ENCODE measurements around the gene HOXD3. TPM values are rescaled to one million over a fixed set of nuclear protein-coding genes. Genes with fewer than 3 reads are reported as not detected.

The HOXD3 gene
- total RNA-seq, 2 experiments from 2014 or later, result not detected

- ChIA-PET POLR2A (no interaction called here), CTCF (interaction anchor here (0.6 kb wide), 1 partner anchor 952 kb away, joined by 3 read pairs; no protein-coding TSS in a partner anchor)
- no peaks in the 10 kb centered on the region for H3K9me3 Mint-ChIP-seq
- Histone ChIP-seq H3K9me3 (ENCODE audit: control insufficient read depth in 1 of 2, insufficient read depth in 1 of 2, low read length in 2 of 2) (peaks cover 0 to 56% of the 10 kb centered on the region in 2 experiments), H3K27me3 (ENCODE audit: control insufficient read depth in 1 of 2, insufficient read depth in 2 of 2, low read length in 2 of 2) (peaks cover 78 to 96% of the 10 kb centered on the region in 2 experiments), H3K4me3 (ENCODE audit: low read length) (no peak within 1 kb of the TSS), H3K36me3 (ENCODE audit: insufficient read depth, low read length) (no peaks in the 10 kb centered on the region), H3K27ac (ENCODE audit: low read depth in 1 of 2, low read length in 2 of 2) (no peak within 1 kb of the TSS), H3K4me1 (ENCODE audit: insufficient read depth, low read length) (peaks cover 11% of the 10 kb centered on the region)
- no peaks in the 10 kb centered on the region for H3K36me3 Mint-ChIP-seq (ENCODE audit: low read depth)
- intact Hi-C loops (cut with DNase I, micrococcal nuclease), result no loop called here
- no peak for TF ChIP-seq CTCF (IDR thresholded peaks at IDR 0.05)
- ATAC-seq (ENCODE audit: poor library complexity) (no peak), DNase-seq (no peak)
- H3K4me3 Mint-ChIP-seq, result no peak within 1 kb of the TSS
- H3K4me1 Mint-ChIP-seq (ENCODE audit: low read depth), result peaks cover 2% of the 10 kb centered on the region
- H3K27ac Mint-ChIP-seq, result no peak within 1 kb of the TSS
- peaks cover 94% of the 10 kb centered on the region for H3K27me3 Mint-ChIP-seq
Observed at GRCh38 chr2:176151442-176152287, 5.4 kb upstream of the HOXD3 start, which contains the start of gene HOXD4. TSS of gene HOXD4 (plus strand) at chr2:176151550. CDS start at chr2:176151634, 84 bp downstream.

GRCh38 chr2:176152350-176153181 is 4.5 kb upstream of the HOXD3 start:
- POLR2A ChIA-PET, result no interaction called here
- no peak for TF ChIP-seq CTCF (IDR thresholded peaks at IDR 0.05)
- peaks cover 7% of the 10 kb centered on the region for H3K4me1 Mint-ChIP-seq (ENCODE audit: low read depth)

GRCh38 chr2:176154576-176155252 is 2.4 kb upstream of the HOXD3 start:
- no peak overlapping the region for H3K4me3 Mint-ChIP-seq
- POLR2A ChIA-PET, result interaction anchor here (1.2 kb wide), 1 partner anchor 14 kb away, joined by 3 read pairs; no protein-coding TSS in a partner anchor
- CTCF ChIA-PET, result interaction anchor here (1.2 kb wide), 1 partner anchor 300 kb away, joined by 3 read pairs; no protein-coding TSS in a partner anchor
- H3K27me3 Mint-ChIP-seq, result peaks cover 89% of the 10 kb centered on the region
- Histone ChIP-seq H3K4me3 (ENCODE audit: low read length) (no peak overlapping the region), H3K27ac (ENCODE audit: low read depth in 1 of 2, low read length in 2 of 2) (no peak overlapping the region), H3K9me3 (ENCODE audit: control insufficient read depth in 1 of 2, insufficient read depth in 1 of 2, low read length in 2 of 2) (peaks cover 0 to 52% of the 10 kb centered on the region in 2 experiments), H3K4me1 (ENCODE audit: insufficient read depth, low read length) (peaks cover 18% of the 10 kb centered on the region), H3K27me3 (ENCODE audit: control insufficient read depth in 1 of 2, insufficient read depth in 2 of 2, low read length in 2 of 2) (peaks cover 69 to 96% of the 10 kb centered on the region in 2 experiments), H3K36me3 (ENCODE audit: insufficient read depth, low read length) (no peaks in the 10 kb centered on the region)
- DNase-seq, result no peak
- no peaks in the 10 kb centered on the region for H3K9me3 Mint-ChIP-seq
- ATAC-seq (ENCODE audit: poor library complexity), result no peak
- intact Hi-C loops (cut with DNase I, micrococcal nuclease), result no loop called here
- no peak for TF ChIP-seq CTCF (IDR thresholded peaks at IDR 0.05)
- H3K27ac Mint-ChIP-seq, result no peak overlapping the region
- H3K36me3 Mint-ChIP-seq (ENCODE audit: low read depth), result no peaks in the 10 kb centered on the region
- H3K4me1 Mint-ChIP-seq (ENCODE audit: low read depth), result peaks cover 16% of the 10 kb centered on the region

More at GRCh38 chr2:176152350-176153181, 4.5 kb upstream of the HOXD3 start:
- no peak overlapping the region for H3K27ac ChIP-seq (ENCODE audit: low read depth in 1 of 2, low read length in 2 of 2)
- H3K36me3 ChIP-seq (ENCODE audit: insufficient read depth, low read length), result no peaks in the 10 kb centered on the region
- H3K27me3 Mint-ChIP-seq, result peaks cover 91% of the 10 kb centered on the region
- no peak overlapping the region for H3K27ac Mint-ChIP-seq
- CTCF ChIA-PET, result no interaction called here
- H3K4me3 Mint-ChIP-seq, result no peak overlapping the region
- ATAC-seq (ENCODE audit: poor library complexity), result no peak
- H3K27me3 ChIP-seq (ENCODE audit: control insufficient read depth in 1 of 2, insufficient read depth in 2 of 2, low read length in 2 of 2), result peaks cover 74 to 97% of the 10 kb centered on the region in 2 experiments
- H3K36me3 Mint-ChIP-seq (ENCODE audit: low read depth), result no peaks in the 10 kb centered on the region
- H3K9me3 ChIP-seq (ENCODE audit: control insufficient read depth in 1 of 2, insufficient read depth in 1 of 2, low read length in 2 of 2), result peaks cover 0 to 56% of the 10 kb centered on the region in 2 experiments
- intact Hi-C loops (cut with DNase I, micrococcal nuclease), result no loop called here
- no peaks in the 10 kb centered on the region for H3K9me3 Mint-ChIP-seq
- no peak overlapping the region for H3K4me3 ChIP-seq (ENCODE audit: low read length)
- DNase-seq, result no peak
- H3K4me1 ChIP-seq (ENCODE audit: insufficient read depth, low read length), result peaks cover 14% of the 10 kb centered on the region

Measured in CD4-positive, alpha-beta T cell (primary cell).